SK-N-SH (cell line): ENCODE data around the gene OSBPL10. TPM values are rescaled to one million over a fixed set of nuclear protein-coding genes. Genes with fewer than 3 reads are reported as not detected.

Experiments used
- CTCF ChIA-PET: fragments of 300-600, 350-600 bp; formaldehyde crosslinking; extraction: SDS; loops from one replicate; lab custom pipeline; 2021; lab: Yijun Ruan, JAX
- POLR2A ChIA-PET: fragments of 350-600 bp; sonication (Branson Sonifier 250); formaldehyde crosslinking; extraction: SDS; loops from one replicate; lab custom pipeline; 2020; ENCODE audit warnings: antibody characterized with exemption, inconsistent platforms; lab: Yijun Ruan, JAX
- DNase-seq: peaks from one replicate; pipeline ENCODE4 v3.0.0; 2012
- H2AFZ ChIP-seq: fragments of 200-600 bp; sonication (generic); 2 replicates; pipeline ENCODE4 v1.8.1; 2016; ENCODE audit warnings: antibody characterized with exemption, mild to moderate bottlenecking, low read depth
- H3F3A ChIP-seq: fragments of 200-600 bp; sonication (generic); replicated peaks from 2 replicates; pipeline ENCODE3; 2016; ENCODE audit warnings: antibody characterized with exemption, mild to moderate bottlenecking; ENCODE audit not compliant: insufficient read depth
- H3K27ac ChIP-seq, 2 experiments: fragments of 200-500 bp in 1 of 2; fragments of 200-600 bp in 1 of 2; sonication (Bioruptor generic) in 1 of 2; sonication (generic), shearing (Covaris generic) in 1 of 2; 2 replicates each; pipeline versions ENCODE4 v1.5.1 to v1.6.1; 2014 to 2016; ENCODE audit warnings: low read depth in 2 of 2, inconsistent platforms in 1 of 2, low read length in 1 of 2, mild to moderate bottlenecking in 1 of 2, mixed read lengths in 1 of 2
- H3K27me3 ChIP-seq: fragments of 200-600 bp; sonication (generic), shearing (Covaris generic); 2 replicates; pipeline ENCODE4 v1.6.1; 2016; ENCODE audit warnings: mixed run types; ENCODE audit not compliant: insufficient read depth
- H3K36me3 ChIP-seq, 2 experiments: fragments of 200-500 bp in 1 of 2; fragments of 200-600 bp in 1 of 2; sonication (Bioruptor generic) in 1 of 2; sonication (generic) in 1 of 2; replicated peaks in 1 of 2; 2 replicates each; pipeline versions ENCODE3 to v1.5.1; 2014 to 2016; ENCODE audit warnings: low read length in 1 of 2, mild to moderate bottlenecking in 1 of 2; ENCODE audit not compliant: insufficient read depth in 2 of 2, control insufficient read depth in 1 of 2
- H3K4me1 ChIP-seq, 2 experiments: fragments of 200-500 bp in 1 of 2; fragments of 200-600 bp in 1 of 2; sonication (Bioruptor generic) in 1 of 2; sonication (generic), shearing (Covaris generic) in 1 of 2; 2 replicates each; pipeline versions ENCODE4 v1.5.1 to v1.6.1; 2014 to 2016; ENCODE audit warnings: low read depth in 1 of 2, low read length in 1 of 2, mixed run types in 1 of 2; ENCODE audit not compliant: insufficient read depth in 2 of 2, control insufficient read depth in 1 of 2
- H3K4me2 ChIP-seq: fragments of 200-600 bp; sonication (generic), shearing (Covaris generic); 2 replicates; pipeline ENCODE4 v1.6.1; 2017; ENCODE audit warnings: mixed run types
- H3K4me3 ChIP-seq, 2 experiments: fragments of 200-500 bp in 1 of 2; fragments of 200-600 bp in 1 of 2; sonication (Bioruptor generic) in 1 of 2; sonication (generic), shearing (Covaris generic) in 1 of 2; 2 replicates each; pipeline versions ENCODE4 v1.5.1 to v1.8.1; 2014 to 2016; ENCODE audit warnings: low read depth in 2 of 2, inconsistent platforms in 1 of 2, low read length in 1 of 2, mild to moderate bottlenecking in 1 of 2, mixed read lengths in 1 of 2, moderate library complexity in 1 of 2
- H3K79me2 ChIP-seq: fragments of 200-600 bp; sonication (generic); 2 replicates; pipeline ENCODE4 v1.8.1; 2017; ENCODE audit warnings: mild to moderate bottlenecking; ENCODE audit not compliant: insufficient read depth
- H3K9ac ChIP-seq: fragments of 200-600 bp; sonication (generic); 2 replicates; pipeline ENCODE4 v1.6.1; 2017; ENCODE audit warnings: mixed run types
- H3K9me2 ChIP-seq: fragments of 200-600 bp; sonication (generic); 2 replicates; pipeline ENCODE4 v1.6.1; 2017; ENCODE audit warnings: mixed run types
- H3K9me3 ChIP-seq: fragments of 200-600 bp; sonication (generic); 2 replicates; pipeline ENCODE4 v1.6.1; 2017; ENCODE audit warnings: mixed run types, mild to moderate bottlenecking, moderate library complexity
- H4K20me1 ChIP-seq: fragments of 200-600 bp; sonication (generic); 2 replicates; pipeline ENCODE4 v1.6.1; 2017; ENCODE audit warnings: mild to moderate bottlenecking, mixed run types; ENCODE audit not compliant: insufficient read depth
- ELF1 ChIP-seq: IDR thresholded peaks from 2 replicates; pipeline ENCODE4 v1.4.0; 2012
- FOXM1 ChIP-seq: IDR thresholded peaks from 2 replicates; pipeline ENCODE4 v1.4.0; 2012; ENCODE audit warnings: low read depth, mild to moderate bottlenecking
- GATA2 ChIP-seq: sonication (generic); formaldehyde crosslinking; IDR thresholded peaks from 2 replicates; pipeline ENCODE4 v1.5.0; 2020; ENCODE audit warnings: mild to moderate bottlenecking, missing genetic modification reagents
- IRF3 ChIP-seq: fragments of 150-350 bp; IDR thresholded peaks from 2 replicates; pipeline ENCODE4 v1.6.1; 2016; ENCODE audit warnings: mild to moderate bottlenecking, low read depth, low read length
- JUND ChIP-seq: IDR thresholded peaks from 2 replicates; pipeline ENCODE4 v1.4.0; 2012
- MAX ChIP-seq: IDR thresholded peaks from 2 replicates; pipeline ENCODE4 v1.4.0; 2012; ENCODE audit warnings: low read depth
- NFIC ChIP-seq: IDR thresholded peaks from 2 replicates; pipeline ENCODE4 v1.4.0; 2012; ENCODE audit warnings: borderline replicate concordance
- NRF1 ChIP-seq: IDR thresholded peaks from 2 replicates; pipeline ENCODE4 v1.6.1; 2012; ENCODE audit warnings: low read depth, mild to moderate bottlenecking, low read length
- POLR2AphosphoS5 ChIP-seq: IDR thresholded peaks from 2 replicates; pipeline ENCODE4 v1.6.1; 2012; ENCODE audit warnings: low read depth, low read length
- RFX5 ChIP-seq: IDR thresholded peaks from 2 replicates; pipeline ENCODE4 v1.6.1; 2012; ENCODE audit warnings: mild to moderate bottlenecking, improper control_type of control experiment, low read length
- SIN3A ChIP-seq: IDR thresholded peaks from 2 replicates; pipeline ENCODE4 v1.6.1; 2012; ENCODE audit warnings: low read depth, mild to moderate bottlenecking, low read length, moderate library complexity, borderline replicate concordance
- TCF12 ChIP-seq: IDR thresholded peaks from 2 replicates; pipeline ENCODE4 v1.4.0; 2012
- ZBTB33 ChIP-seq: IDR thresholded peaks from 2 replicates; pipeline ENCODE4 v1.4.0; 2012; ENCODE audit warnings: low read depth, borderline replicate concordance
- WGBS: methylation state at CpG from one replicate; pipeline ENCODE4 v1.1.6; 2017; ENCODE audit warnings: low lambda C conversion rate; 5-methylcytosine and 5-hydroxymethylcytosine counted together
- polyA plus RNA-seq, 3 experiments: library from polyadenylated mRNA; depleted of rRNA; stranded (reverse); fragments of >200 nt; gene quantifications; 2 replicates each; pipeline ENCODE4 v1.2.3, GENCODE V29; 2012
- TF ChIP-seq, protein P1 (sequence below): IDR thresholded peaks from 2 replicates; pipeline ENCODE4; 2012
- TF ChIP-seq, protein P2 (sequence below): fragments of 200-600 bp; sonication (generic); IDR thresholded peaks from 2 replicates; pipeline ENCODE4 v1.6.1; 2017; ENCODE audit warnings: antibody characterized with exemption, mild to moderate bottlenecking, moderate library complexity
- TF ChIP-seq, protein P3 (sequence below): IDR thresholded peaks from 2 replicates; pipeline ENCODE4 v1.4.0; 2012; ENCODE audit warnings: low read depth, borderline replicate concordance

Gene OSBPL10
- polyA plus RNA-seq, 1 of the 3 experiments (the other 2 are of a cell fraction): 0.12 TPM

DNA sequence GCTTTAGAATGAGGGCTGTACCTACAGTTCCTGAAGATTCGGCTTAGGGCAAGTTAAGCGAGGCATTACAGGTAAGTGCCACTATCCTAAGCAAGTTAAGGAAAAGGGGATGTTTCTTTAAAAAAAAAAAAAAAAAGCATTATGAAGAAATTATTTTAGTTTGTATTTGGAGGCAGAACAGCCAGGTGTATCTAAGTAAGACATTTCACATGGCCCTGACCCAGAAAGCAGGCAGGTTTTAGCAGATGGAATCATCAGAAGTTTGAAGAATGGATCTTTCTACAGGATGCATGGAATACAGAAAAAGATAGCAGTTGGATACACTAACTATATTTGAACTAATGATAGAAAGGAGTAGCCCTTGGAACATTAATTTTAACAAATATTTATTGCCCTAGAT, 105.6 kb downstream of the OSBPL10 start:
- H3K27ac ChIP-seq: no peak overlapping the region
- H3K4me2 ChIP-seq: no peak overlapping the region
- no peaks in the 10 kb centered on the region for H3K79me2 ChIP-seq
- POLR2A ChIA-PET: no interaction called here
- no peak overlapping the region for H2AFZ ChIP-seq
- H3K9me2 ChIP-seq: no peaks in the 10 kb centered on the region
- no peak for TF ChIP-seq SIN3A
- TF ChIP-seq ZBTB33: no peak
- TF ChIP-seq JUND: no peak
- TF ChIP-seq GATA2 (CRISPR knock-in tag): no peak
- TF ChIP-seq ELF1: no peak
- TF ChIP-seq, protein P1, sequence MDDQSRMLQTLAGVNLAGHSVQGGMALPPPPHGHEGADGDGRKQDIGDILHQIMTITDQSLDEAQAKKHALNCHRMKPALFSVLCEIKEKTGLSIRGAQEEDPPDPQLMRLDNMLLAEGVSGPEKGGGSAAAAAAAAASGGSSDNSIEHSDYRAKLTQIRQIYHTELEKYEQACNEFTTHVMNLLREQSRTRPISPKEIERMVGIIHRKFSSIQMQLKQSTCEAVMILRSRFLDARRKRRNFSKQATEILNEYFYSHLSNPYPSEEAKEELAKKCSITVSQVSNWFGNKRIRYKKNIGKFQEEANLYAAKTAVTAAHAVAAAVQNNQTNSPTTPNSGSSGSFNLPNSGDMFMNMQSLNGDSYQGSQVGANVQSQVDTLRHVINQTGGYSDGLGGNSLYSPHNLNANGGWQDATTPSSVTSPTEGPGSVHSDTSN: no peak
- TF ChIP-seq NRF1: no peak
- no peak for TF ChIP-seq MAX
- no peak for TF ChIP-seq POLR2AphosphoS5
- no peak for TF ChIP-seq NFIC
- TF ChIP-seq IRF3: no peak
- TF ChIP-seq, protein P2, sequence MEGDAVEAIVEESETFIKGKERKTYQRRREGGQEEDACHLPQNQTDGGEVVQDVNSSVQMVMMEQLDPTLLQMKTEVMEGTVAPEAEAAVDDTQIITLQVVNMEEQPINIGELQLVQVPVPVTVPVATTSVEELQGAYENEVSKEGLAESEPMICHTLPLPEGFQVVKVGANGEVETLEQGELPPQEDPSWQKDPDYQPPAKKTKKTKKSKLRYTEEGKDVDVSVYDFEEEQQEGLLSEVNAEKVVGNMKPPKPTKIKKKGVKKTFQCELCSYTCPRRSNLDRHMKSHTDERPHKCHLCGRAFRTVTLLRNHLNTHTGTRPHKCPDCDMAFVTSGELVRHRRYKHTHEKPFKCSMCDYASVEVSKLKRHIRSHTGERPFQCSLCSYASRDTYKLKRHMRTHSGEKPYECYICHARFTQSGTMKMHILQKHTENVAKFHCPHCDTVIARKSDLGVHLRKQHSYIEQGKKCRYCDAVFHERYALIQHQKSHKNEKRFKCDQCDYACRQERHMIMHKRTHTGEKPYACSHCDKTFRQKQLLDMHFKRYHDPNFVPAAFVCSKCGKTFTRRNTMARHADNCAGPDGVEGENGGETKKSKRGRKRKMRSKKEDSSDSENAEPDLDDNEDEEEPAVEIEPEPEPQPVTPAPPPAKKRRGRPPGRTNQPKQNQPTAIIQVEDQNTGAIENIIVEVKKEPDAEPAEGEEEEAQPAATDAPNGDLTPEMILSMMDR: no peak
- TF ChIP-seq FOXM1: no peak
- no peak for TF ChIP-seq TCF12
- TF ChIP-seq RFX5: no peak
- TF ChIP-seq, protein P3, sequence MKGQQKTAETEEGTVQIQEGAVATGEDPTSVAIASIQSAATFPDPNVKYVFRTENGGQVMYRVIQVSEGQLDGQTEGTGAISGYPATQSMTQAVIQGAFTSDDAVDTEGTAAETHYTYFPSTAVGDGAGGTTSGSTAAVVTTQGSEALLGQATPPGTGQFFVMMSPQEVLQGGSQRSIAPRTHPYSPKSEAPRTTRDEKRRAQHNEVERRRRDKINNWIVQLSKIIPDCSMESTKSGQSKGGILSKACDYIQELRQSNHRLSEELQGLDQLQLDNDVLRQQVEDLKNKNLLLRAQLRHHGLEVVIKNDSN: no peak
- TF ChIP-seq, all 33 proteins: peak for 0
- Histone ChIP-seq H3K4me3 (no peak overlapping the region), H4K20me1 (no peaks in the 10 kb centered on the region), H3K9ac (no peak overlapping the region), H3K4me1 (no peaks in the 10 kb centered on the region), H3K27me3 (no peaks in the 10 kb centered on the region), H3K36me3 (no peaks in the 10 kb centered on the region), H3F3A (no peaks in the 10 kb centered on the region), H3K9me3 (no peaks in the 10 kb centered on the region)
- CTCF ChIA-PET: no interaction called here
- WGBS: 54% methylated on average over 2 of the region's 2 CpGs
- no peak for DNase-seq
